HEK293 (cell line): ENCODE data around the gene MAN2B2.

ENCODE experiments used
- ZNF133 ChIP-seq: fragments of 450-650 bp; formaldehyde crosslinking; IDR thresholded peaks from 2 replicates; pipeline ENCODE4 v1.5.1; 2016; ENCODE audit warnings: missing biosample characterization, missing genetic modification characterization
- ZNF324 ChIP-seq: fragments of 450-650 bp; formaldehyde crosslinking; IDR thresholded peaks from 2 replicates; pipeline ENCODE4 v1.5.1; 2016; ENCODE audit warnings: missing biosample characterization, missing genetic modification characterization

DNA sequence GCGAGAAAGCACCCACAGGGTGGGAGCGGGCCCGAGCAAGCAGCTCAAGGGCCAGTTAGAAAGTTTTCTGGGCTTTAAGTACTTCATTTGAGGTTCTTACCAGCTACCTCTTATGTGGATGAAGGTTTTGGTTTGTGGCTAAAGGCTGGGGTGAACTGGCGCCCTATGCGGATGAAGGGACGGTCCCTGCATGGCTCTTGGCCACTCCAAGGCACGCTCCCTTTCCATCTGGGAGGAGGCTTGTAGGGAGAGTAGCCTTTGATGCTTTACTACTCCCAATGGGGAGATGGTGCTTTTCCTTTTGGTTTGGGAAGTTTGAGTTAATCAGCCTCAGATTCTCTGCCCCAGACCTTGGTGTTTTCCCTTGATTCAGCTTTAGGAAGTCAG lies 83.2 kb downstream of the MAN2B2 start:
- TF ChIP-seq ZNF324 (tag by site-specific recombination) (no peak), ZNF133 (tag by site-specific recombination) (no peak)
